Neutrophil (primary cell): ENCODE results near the gene GTF3C1.

Experiments
- H3K27ac ChIP-seq: fragments of 200-600 bp; sonication (generic); 2 replicates; pipeline ENCODE4 v1.5.1; 2016; ENCODE audit warnings: mild to moderate bottlenecking, moderate library complexity
- H3K27me3 ChIP-seq: fragments of 200-600 bp; sonication (generic); 2 replicates; pipeline ENCODE4 v1.6.0; 2016; ENCODE audit warnings: mild to moderate bottlenecking
- H3K36me3 ChIP-seq: fragments of 200-600 bp; sonication (generic); 2 replicates; pipeline ENCODE4 v1.5.1; 2017
- H3K4me1 ChIP-seq, 2 experiments: fragments of 200-600 bp in 1 of 2; sonication (generic) in 1 of 2; 1 replicate in 1 of 2; 2 replicates in 1 of 2; pipeline versions ENCODE4 v1.5.1 to v1.6.1; 2013 to 2016; ENCODE audit warnings: low read depth in 1 of 2, low read length in 1 of 2, mild to moderate bottlenecking in 1 of 2, moderate library complexity in 1 of 2; ENCODE audit not compliant: control insufficient read depth in 1 of 2, insufficient read depth in 1 of 2
- H3K4me3 ChIP-seq, 2 experiments: fragments of 200-600 bp in 1 of 2; sonication (generic) in 1 of 2; 1 replicate in 1 of 2; 2 replicates in 1 of 2; pipeline ENCODE4 v1.5.1; 2013 to 2016; ENCODE audit warnings: low read depth in 1 of 2, low read length in 1 of 2, mild to moderate bottlenecking in 1 of 2, moderate library complexity in 1 of 2
- H3K9me3 ChIP-seq: fragments of 200-600 bp; sonication (generic); 2 replicates; pipeline ENCODE4 v1.5.1; 2016
- TF ChIP-seq, protein P1 (sequence below): fragments of 200-600 bp; sonication (generic); IDR thresholded peaks from 2 replicates; pipeline ENCODE4 v1.5.1; 2016; ENCODE audit warnings: antibody characterized with exemption

Gene GTF3C1

GRCh38 chr16:27583634-27584033 lies 33.9 kb upstream of the GTF3C1 start:
- TF ChIP-seq, protein P1, sequence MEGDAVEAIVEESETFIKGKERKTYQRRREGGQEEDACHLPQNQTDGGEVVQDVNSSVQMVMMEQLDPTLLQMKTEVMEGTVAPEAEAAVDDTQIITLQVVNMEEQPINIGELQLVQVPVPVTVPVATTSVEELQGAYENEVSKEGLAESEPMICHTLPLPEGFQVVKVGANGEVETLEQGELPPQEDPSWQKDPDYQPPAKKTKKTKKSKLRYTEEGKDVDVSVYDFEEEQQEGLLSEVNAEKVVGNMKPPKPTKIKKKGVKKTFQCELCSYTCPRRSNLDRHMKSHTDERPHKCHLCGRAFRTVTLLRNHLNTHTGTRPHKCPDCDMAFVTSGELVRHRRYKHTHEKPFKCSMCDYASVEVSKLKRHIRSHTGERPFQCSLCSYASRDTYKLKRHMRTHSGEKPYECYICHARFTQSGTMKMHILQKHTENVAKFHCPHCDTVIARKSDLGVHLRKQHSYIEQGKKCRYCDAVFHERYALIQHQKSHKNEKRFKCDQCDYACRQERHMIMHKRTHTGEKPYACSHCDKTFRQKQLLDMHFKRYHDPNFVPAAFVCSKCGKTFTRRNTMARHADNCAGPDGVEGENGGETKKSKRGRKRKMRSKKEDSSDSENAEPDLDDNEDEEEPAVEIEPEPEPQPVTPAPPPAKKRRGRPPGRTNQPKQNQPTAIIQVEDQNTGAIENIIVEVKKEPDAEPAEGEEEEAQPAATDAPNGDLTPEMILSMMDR = no peak
- Histone ChIP-seq H3K27ac (no peak overlapping the region), H3K9me3 (no peaks in the 10 kb centered on the region), H3K4me1 (peaks cover 0 to 8% of the 10 kb centered on the region in 2 experiments), H3K27me3 (no peaks in the 10 kb centered on the region), H3K36me3 (no peaks in the 10 kb centered on the region), H3K4me3 (no peak overlapping the region)

GRCh38 chr16:27582883-27583282 lies 33.2 kb upstream of the GTF3C1 start:
- no peak overlapping the region for H3K4me3 ChIP-seq
- no peaks in the 10 kb centered on the region for H3K27me3 ChIP-seq
- TF ChIP-seq, protein P1 = no peak
- H3K36me3 ChIP-seq = no peaks in the 10 kb centered on the region
- H3K9me3 ChIP-seq = no peaks in the 10 kb centered on the region
- H3K27ac ChIP-seq = no peak overlapping the region
- peaks cover 0 to 8% of the 10 kb centered on the region in 2 experiments for H3K4me1 ChIP-seq

DNA sequence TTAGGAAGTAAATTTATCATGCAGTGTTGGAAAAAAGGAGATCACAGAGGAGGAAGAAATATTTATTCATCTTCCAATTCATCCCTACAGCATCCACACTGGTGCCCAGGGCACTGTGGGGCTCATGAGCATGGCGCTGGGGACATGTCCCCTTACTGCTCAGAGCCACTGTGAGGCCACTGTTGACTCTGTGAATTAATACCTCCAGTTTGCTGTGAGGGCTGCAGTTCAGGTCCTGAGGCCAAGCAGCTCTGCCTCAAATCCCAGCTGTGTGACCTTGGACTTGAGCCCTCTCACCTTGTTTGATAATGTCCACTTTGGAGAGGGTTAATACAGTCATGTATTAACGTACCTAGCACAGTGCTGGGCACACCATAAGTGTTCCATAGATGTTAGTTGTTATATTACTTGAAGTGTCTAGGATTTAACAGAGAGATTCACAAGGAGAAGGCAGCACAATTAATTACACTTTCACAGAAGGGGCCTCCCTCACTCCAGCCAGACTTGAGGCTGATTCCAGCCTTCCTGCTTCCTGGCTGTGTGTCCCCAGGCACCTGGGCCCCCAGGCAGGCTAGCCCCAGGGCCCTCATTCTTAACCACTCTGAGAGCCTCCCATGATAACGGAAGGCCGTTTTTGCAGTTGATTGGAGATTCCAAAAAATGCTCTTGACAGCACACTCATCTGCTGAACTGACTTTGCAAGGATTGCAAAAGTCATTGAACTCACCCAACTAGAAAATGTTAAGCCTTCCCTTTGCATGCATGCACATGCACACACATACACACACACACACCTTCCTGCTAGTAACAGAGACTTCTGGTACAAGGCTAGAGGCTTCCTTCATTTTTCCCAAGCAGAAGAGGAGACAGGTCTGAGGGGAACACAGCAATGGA lies 29.6 kb upstream of the GTF3C1 start:
- Histone ChIP-seq H3K27ac (no peak overlapping the region), H3K4me3 (no peak overlapping the region), H3K4me1 (peaks cover 0 to 8% of the 10 kb centered on the region in 2 experiments), H3K9me3 (no peaks in the 10 kb centered on the region), H3K27me3 (no peaks in the 10 kb centered on the region), H3K36me3 (peaks cover 8% of the 10 kb centered on the region)
- TF ChIP-seq, protein P1 = no peak

GRCh38 chr16:27576729-27577128 lies 27.0 kb upstream of the GTF3C1 start:
- Histone ChIP-seq H3K27ac (no peak overlapping the region), H3K4me3 (no peak overlapping the region), H3K27me3 (no peaks in the 10 kb centered on the region), H3K36me3 (peaks cover 8% of the 10 kb centered on the region), H3K4me1 (peaks cover 0 to under 1% of the 10 kb centered on the region in 2 experiments), H3K9me3 (no peaks in the 10 kb centered on the region)
- TF ChIP-seq, protein P1 = no peak

GRCh38 chr16:27572711-27573110 lies 23.0 kb upstream of the GTF3C1 start:
- H3K27ac ChIP-seq = no peak overlapping the region
- H3K4me1 ChIP-seq = no peaks in the 10 kb centered on the region
- no peak overlapping the region for H3K4me3 ChIP-seq
- TF ChIP-seq, protein P1 = no peak
- H3K27me3 ChIP-seq = no peaks in the 10 kb centered on the region
- H3K9me3 ChIP-seq = no peaks in the 10 kb centered on the region
- peaks cover 8% of the 10 kb centered on the region for H3K36me3 ChIP-seq
